ENCODE results near the gene KLHL18.
"Not testable (repeated sequence)": the region's sequence is repeated elsewhere in the genome, so short reads cannot be mapped to it uniquely, and the experiment has no call there.

The KLHL18 gene

DNA sequence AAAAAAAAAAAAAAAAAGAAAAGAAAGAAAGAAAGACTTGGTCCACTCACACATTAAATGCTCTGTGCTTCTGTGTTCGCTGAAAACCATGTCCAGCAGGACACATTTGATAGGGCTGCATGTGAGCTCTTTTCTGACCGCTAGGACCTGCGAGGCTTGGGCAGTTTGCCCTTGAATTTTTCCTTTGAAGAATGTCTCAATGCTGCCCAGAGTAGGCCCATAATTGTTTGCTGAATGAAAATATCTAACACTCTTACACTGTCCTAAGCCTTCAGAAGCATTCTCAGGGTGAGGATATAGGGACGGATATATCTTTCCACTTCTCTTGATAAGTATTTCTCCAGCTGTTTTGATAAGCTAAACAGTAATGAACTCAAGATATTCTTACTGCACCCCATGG is 6.2 kb upstream of the KLHL18 start:
- DNase-seq, result no peak

- no peak for DNase-seq
These were observed 2.2 kb upstream of the KLHL18 start for GRCh38 chr3:47280519-47280918.

- no peak for DNase-seq
These were observed 421 bp downstream of the KLHL18 start for GRCh38 chr3:47283193-47283537.

- DNase-seq, result no peak
These were observed 1.0 kb downstream of the KLHL18 start for GRCh38 chr3:47283591-47284364.

DNA sequence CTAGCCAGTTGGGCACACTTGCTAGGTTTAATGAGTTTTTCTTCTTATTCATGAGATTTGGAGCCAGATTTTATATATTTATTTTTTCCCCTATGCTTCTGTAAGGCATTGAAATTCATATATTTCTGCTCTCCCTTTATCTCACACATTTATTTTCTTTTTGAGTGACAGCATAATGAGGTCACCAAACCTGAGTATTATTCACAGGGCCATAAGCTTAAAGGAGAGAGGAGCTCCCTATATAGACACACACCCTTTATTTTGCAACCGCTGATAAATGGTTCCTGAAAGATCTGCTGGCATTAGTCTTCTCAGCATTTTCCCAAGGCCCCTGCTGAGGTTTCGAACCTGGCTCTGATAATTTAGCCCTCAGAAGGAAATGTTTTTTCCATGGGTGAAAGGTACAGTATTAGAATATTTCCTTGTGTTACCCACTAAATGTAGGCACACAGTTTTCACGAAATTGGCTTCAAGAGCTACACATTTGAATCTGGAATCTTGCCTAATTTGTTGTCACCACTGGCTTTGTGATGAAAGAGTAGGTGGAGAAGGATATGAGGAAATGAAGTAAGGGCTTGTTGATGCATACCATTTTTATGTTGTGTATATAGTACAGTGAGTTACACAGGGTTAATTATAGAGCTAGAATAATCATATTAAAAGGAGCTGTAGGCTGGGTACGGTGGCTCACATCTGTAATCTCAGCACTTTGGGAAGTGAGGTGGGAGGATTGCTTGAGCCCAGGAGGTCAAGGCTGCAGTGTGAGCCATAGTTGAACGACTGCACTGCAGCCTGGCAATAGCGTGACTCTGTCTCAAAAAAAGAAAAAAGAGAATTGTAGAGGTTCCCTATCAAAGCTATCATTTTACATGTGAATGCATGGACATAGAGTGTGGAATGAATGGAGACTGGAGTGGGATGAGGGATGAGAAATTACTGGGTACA is 6.5 kb downstream of the KLHL18 start:
- no peak for DNase-seq

DNA sequence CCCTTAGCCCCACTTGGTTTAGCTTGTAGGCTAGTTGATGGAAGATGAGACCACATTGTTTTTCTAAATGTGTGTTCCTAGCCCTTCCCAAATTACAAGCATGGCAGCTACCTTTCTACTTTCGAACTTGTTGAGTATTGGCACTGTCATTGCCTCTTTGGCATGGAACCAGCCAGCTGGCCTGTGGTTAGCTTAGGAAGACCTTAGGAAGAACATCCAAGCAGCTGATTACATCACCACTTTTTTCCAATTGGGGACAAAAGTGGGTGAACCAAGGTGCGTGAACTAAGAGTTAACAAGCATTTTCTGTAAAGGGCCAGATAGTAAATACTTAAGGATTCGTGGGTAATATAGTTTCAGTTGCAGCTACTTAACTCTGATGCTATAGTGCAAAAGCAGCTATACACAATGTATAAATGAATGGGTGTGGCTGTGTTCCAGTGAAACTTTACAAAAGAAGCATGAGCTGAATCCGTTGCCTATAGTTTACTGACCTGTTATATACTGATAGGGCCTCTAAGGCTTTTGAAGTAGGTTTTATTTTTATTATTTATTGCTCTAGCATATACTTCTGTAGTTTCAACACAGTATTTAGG is 8.5 kb downstream of the KLHL18 start:
- no peak for DNase-seq

DNA sequence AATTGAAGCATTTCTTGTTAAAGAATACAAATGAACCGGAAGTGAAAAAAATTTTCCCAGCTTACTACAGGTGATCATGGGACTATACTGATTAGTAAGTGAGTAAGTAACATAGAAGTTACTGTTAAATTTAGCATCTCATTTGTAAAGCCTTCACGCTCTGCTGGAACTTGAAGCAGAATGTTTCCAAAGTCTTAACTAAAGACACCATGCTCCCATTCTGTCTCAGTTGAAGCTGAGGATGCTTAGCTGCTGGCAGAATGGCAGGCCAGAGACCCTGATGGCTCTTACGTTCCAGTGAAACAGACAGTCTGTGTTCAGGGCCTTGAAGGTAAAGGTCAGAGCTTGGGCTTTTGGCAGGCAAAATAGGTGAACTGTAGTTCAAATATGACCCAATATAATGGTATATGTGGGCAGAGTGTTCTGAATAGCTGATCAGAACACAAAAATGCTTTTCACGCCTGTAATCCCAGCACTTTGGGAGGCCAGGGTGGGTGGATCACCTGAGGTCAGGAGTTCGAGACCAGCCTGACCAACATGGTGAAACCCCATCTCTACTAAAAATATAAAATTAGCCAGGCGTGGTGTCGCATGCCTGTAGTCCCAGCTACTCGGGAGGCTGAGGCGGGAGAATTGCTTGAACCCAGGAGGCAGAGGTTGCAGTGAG is 9.1 kb downstream of the KLHL18 start:
- DNase-seq, result not testable (repeated sequence)

- no peak for DNase-seq
These were observed 11.1 kb downstream of the KLHL18 start for GRCh38 chr3:47293822-47294221.

DNA sequence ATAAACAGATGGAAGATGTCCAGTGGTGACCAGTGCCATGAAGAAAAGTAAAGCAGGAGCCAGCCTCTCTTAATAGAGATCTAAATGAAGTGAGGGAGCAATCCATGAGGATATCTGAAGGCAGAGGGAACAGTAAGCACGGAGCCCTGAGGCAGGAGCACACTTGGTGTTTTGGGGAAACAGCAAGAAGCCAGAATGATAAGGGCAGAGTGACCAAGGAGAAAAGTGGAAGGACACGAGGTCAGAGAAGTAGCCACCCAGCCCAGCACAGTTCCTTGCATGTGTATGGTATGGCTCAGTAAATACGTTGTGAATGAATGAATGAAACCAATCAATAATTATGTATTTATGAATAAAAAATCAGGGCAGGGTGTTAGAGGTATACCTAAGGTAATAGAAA is 11.6 kb downstream of the KLHL18 start:
- DNase-seq, result no peak

DNA sequence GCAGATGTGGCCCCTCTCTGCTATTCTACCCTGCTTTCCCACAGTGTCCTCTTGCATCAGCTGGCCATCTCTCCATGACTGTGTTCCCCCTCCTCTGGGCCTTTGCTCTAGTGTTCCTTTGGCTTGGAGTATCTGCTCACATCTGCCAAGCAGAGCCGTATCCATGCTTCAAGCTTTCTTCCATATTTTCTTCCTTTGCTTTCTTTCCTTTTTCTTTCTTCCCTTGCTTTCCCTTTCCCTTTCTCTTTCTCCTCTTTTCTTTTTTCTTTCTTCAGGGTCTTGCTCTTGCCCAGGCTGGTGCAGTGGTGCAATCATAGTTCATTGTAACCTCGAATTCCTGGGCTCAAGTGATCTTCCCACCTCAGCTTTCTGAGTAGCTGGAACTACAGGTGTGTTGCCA is 12.6 kb downstream of the KLHL18 start:
- DNase-seq, result no peak

DNA sequence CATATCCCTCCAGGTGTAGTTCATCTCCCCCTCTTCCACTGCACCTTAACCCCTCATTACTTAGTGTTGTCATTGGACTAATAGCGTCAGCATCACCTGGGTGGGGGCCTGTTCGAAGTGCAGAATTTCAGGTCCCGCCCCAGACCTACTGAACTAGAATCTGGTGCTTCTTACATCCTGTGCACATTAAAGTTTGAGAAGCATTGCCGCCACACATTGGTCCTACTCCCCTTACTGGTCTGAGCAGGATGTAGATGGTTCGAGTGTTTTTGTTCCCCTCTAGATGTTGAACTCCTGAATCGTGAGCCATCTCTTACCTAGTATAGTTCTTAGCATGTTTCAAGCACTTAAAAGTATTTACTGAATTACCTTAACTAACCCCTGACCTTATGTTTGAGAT is 13.2 kb downstream of the KLHL18 start:
- no peak for DNase-seq

- no peak for DNase-seq
These were observed 14.0 kb downstream of the KLHL18 start for GRCh38 chr3:47296562-47297302.

DNA sequence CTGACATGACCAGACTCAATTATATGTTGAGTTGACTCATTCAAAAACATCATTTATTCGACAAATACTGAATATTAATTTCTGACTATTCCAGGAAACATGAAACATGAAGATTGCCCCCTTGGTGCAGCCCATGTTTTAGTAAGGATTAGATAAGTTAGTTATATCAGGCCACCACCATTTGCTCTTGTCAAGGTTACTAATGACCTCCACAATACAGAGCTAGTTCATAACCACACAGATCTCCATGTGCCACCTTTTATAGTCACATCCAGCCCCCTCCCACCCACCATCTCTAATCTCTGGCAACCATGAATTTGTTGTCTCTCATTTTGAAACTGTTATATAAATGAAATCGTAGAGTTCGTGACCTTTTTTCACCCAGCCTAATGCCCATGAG is 15.7 kb downstream of the KLHL18 start:
- DNase-seq, result no peak

GRCh38 chr3:47299381-47300318 is 16.9 kb downstream of the KLHL18 start:
- DNase-seq, result no peak

DNA sequence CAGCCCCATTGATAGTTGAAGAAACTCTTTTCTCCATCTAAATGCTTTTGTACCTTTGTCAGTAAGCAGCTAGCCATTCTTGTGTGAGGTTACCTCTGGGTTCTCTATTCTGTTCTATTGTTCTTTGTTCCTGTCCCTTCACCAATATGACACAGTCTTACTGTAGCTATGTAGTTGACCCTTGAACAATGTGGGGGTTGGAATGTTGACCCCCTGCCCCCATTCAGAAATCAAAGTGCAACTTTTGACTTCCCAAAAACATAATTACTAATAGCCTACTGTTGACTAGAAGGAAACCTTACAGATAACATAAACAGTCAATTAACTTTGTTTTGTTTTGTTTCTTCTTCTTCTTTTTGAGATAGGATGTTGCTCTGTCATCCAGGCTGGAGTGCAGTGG is 18.7 kb downstream of the KLHL18 start:
- DNase-seq, result no peak

- DNase-seq, result no peak
These were observed 23.3 kb downstream of the KLHL18 start for GRCh38 chr3:47306022-47306421.

DNA sequence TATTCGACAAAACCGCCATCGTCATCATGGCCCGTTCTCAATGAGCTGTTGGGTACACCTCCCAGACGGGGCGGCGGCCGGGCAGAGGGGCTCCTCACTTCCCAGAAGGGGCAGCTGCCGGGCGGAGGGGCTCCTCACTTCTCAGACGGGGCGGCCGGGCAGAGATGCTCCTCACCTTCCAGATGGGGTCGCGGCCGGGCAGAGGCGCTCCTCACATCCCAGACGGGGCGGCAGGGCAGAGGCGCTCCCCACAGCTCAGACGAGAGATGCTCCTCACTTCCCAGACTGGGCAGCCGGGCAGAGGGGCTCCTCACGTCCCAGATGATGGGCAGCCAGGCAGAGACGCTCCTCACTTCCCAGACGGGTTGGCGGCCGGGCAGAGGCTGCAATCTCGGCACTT is 26.5 kb downstream of the KLHL18 start:
- not testable (repeated sequence) for DNase-seq

DNA sequence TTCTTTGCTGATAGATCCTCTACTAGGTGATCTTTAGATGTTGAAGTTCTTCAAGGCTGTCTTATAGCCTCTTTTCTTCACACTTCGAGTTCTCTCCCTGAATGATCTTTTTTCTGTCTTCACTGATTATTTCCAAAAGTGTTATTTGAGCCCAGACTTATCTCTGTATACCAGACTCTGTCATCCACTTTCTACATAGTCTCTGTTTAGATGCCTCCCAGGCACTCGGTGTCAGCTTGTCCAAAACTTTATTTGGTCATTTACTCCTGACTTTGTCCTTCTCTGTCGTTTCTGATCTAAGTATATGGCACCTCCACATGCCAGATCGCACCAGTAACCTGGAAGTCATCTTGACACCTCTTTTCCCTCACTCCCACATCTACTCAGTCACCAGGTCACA is 27.6 kb downstream of the KLHL18 start:
- DNase-seq, result no peak

- no peak for DNase-seq
These were observed 30.8 kb downstream of the KLHL18 start for GRCh38 chr3:47313341-47314055.

DNA sequence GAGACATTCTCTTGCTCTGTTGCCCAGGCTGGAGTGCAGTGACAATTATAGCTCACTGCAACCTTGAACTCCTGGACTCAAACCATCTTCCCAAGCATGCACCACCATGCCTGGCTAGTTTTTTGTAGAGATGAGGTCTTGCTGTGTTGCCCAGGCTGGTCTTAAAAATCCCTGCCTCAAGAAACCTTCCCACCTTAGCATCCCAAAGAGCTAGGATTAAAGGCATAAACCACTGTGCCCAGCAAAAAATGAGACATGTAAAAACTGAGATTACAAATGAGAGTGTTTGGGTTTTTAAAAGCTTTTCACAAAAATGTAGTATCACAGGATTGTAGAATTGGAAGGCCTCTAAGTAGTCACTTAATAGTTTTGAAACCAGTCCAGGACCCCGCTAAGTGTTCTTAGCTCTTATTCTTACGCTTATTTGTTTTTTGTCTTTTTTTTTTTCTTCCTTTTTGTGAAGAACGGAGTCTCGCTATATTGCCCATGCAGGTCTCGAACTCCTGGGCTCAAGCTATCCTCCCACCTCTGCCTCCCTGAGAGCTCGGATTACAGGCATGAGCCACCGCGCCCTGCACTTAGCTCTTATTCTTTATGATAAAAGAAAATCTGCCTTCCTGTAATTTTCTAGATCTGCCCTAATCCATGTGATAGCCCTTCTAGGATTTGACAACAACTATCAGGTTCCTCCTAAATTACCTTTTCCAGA is 31.5 kb downstream of the KLHL18 start:
- DNase-seq, result no peak
